ENCODE results near the gene FAM200A.
"Not testable (repeated sequence)": the region's sequence is repeated elsewhere in the genome, so short reads cannot be mapped to it uniquely, and the experiment has no call there.

FAM200A gene

DNA sequence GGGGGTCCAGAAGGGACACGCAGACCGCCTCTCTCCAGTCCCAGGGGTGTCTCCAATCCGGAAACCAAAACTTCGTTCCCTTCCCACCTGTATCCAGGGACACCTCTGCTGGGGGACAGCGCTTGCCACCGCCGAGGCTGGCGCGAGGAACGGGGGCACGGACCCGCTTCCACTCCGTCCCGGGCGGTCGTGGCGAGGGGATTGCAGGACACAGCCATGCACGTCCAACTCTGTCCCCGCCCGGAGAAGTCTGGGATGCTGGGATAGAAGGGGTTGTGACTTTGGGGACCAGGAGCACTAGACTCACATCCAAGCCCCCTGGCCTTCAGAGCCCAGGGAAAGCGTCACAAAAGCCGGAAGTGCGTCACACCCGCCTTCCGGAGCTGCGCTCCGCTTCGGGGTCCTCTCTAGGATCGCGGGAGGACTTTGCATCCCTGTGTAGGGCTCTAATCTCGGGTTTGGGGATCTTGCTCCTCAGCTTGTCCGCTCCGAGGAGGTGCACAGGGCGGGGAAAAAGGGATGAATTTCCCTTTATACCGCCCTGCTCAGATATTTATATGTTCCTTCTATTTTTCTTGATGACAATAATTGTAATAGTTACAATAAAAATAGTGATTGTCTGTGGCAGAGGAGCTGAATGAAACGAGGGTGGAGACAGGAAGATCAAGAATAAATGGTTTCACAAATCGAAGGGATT lies at the start of gene FAM200A:
FAM200A (minus strand) TSS at position 348 of the 697 bp plus-strand sequence. CDS start 3,707 bp downstream, outside the sequence.
- Histone ChIP-seq H3K4me1 (ENCODE audit: control insufficient read depth, low read depth, low read length) (no peaks in the 10 kb centered on the region), H3K27ac (ENCODE audit: low read length) (peak within 1 kb of the TSS; percentile 42), H3K9ac (ENCODE audit: low read length) (peak within 1 kb of the TSS; percentile 78), H3K9me3 (ENCODE audit: control insufficient read depth, low read depth, low read length) (no peaks in the 10 kb centered on the region), H3K36me3 (ENCODE audit: control insufficient read depth, low read depth, low read length) (peaks cover 12% of the 10 kb centered on the region), H3K27me3 (ENCODE audit: control insufficient read depth, insufficient read depth, low read length) (no peaks in the 10 kb centered on the region), H3K4me3 (ENCODE audit: low read length) (peak within 1 kb of the TSS; percentile 77)

DNA sequence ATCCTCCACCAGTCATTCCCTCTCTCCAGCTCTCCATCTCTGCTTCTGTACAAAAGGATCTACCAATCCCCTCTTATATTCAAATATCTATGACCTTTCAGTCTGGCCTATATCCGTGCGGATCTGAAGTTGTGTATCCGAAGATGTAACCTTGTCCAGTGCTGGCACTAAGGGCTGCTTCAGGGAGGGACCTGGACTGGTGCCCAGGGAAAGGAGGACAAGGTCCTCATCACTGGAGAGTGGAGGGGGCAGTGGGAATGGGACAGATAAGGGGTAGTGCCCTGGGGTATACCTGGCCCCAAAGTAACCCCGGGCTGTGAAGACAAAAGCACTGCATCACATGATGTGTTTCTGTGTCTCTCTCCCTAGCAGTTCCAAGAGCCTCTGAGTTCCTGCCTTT lies 47.9 kb upstream of the FAM200A start:
- no peak overlapping the region for H3K27ac ChIP-seq (ENCODE audit: low read length)

DNA sequence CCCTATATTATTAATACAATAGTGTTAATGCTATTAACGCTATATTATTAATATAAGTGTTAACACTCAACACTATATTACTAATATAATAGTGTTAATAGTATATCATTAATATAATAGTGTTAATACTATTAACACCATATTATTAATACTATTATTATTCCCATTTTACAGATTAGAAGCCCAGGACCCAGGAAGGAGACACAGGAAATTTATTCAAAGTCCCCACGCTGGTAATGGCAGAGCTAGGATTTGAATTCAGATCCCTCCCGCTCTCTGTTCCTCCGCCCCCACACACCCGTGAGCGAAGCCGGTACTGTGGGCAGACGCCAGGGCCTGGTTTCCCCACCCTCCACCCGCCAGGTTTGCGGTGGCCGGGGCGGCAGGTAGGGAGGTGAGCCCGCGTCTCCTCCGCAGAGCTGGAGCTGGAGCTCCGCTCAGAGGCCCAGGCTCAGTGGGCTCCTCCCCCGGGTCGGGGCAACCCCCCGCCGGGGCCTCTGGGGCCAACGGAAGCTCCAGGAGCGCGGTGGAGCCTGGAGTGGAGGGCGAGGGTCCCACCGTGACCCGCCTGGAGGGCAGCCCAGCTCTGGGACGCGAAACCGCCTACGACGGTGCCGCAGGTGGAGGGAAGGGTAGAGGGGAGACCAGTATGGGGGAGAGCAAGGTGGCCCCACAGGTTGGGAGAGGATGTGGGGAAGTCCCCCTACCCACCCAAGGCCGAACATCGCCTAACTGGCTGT lies 46.0 kb upstream of the FAM200A start, which contains the start of gene TMEM225B:
TMEM225B (plus strand) TSS at position 506 of the 740 bp plus-strand sequence. CDS start 6,122 bp downstream, outside the sequence.
- Histone ChIP-seq H3K36me3 (ENCODE audit: control insufficient read depth, low read depth, low read length) (no peaks in the 10 kb centered on the region), H3K27me3 (ENCODE audit: control insufficient read depth, insufficient read depth, low read length) (no peaks in the 10 kb centered on the region), H3K9me3 (ENCODE audit: control insufficient read depth, low read depth, low read length) (no peaks in the 10 kb centered on the region), H3K27ac (ENCODE audit: low read length) (no peak within 1 kb of the TSS), H3K4me3 (ENCODE audit: low read length) (no peak within 1 kb of the TSS), H3K4me1 (ENCODE audit: control insufficient read depth, low read depth, low read length) (no peaks in the 10 kb centered on the region), H3K9ac (ENCODE audit: low read length) (no peak within 1 kb of the TSS)

More for the DNA sequence above, 47.9 kb upstream of the FAM200A start:
- Histone ChIP-seq H3K9me3 (ENCODE audit: control insufficient read depth, low read depth, low read length) (no peaks in the 10 kb centered on the region), H3K4me3 (ENCODE audit: low read length) (no peak overlapping the region), H3K9ac (ENCODE audit: low read length) (no peak overlapping the region), H3K27me3 (ENCODE audit: control insufficient read depth, insufficient read depth, low read length) (no peaks in the 10 kb centered on the region), H3K36me3 (ENCODE audit: control insufficient read depth, low read depth, low read length) (no peaks in the 10 kb centered on the region), H3K4me1 (ENCODE audit: control insufficient read depth, low read depth, low read length) (no peaks in the 10 kb centered on the region)

DNA sequence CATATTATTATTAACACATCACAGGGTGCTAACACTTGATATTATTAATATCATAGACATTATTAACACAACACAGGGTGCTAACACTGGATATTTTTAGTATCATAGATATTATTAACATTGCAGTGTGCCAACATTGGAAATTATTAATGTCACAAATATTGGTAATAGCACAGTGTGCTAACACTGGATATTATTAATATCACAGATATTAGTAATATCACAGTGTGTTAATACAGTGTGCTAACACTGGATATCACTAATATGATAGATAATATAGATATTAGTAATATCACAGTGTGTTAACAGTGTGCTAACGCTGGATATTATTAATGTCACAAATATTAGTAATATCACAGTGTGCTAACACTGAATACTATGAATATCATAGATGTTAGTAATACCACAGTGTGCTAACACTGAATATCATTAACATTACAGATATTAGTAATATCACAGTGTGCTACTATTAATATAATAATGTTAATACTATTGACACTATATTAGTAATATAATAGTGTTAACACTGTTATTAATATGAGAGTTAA lies 44.6 kb upstream of the FAM200A start:
- Histone ChIP-seq H3K9ac (ENCODE audit: low read length) (no peak overlapping the region), H3K4me3 (ENCODE audit: low read length) (no peak overlapping the region), H3K36me3 (ENCODE audit: control insufficient read depth, low read depth, low read length) (no peaks in the 10 kb centered on the region), H3K4me1 (ENCODE audit: control insufficient read depth, low read depth, low read length) (no peaks in the 10 kb centered on the region), H3K9me3 (ENCODE audit: control insufficient read depth, low read depth, low read length) (no peaks in the 10 kb centered on the region), H3K27me3 (ENCODE audit: control insufficient read depth, insufficient read depth, low read length) (no peaks in the 10 kb centered on the region), H3K27ac (ENCODE audit: low read length) (no peak overlapping the region)

DNA sequence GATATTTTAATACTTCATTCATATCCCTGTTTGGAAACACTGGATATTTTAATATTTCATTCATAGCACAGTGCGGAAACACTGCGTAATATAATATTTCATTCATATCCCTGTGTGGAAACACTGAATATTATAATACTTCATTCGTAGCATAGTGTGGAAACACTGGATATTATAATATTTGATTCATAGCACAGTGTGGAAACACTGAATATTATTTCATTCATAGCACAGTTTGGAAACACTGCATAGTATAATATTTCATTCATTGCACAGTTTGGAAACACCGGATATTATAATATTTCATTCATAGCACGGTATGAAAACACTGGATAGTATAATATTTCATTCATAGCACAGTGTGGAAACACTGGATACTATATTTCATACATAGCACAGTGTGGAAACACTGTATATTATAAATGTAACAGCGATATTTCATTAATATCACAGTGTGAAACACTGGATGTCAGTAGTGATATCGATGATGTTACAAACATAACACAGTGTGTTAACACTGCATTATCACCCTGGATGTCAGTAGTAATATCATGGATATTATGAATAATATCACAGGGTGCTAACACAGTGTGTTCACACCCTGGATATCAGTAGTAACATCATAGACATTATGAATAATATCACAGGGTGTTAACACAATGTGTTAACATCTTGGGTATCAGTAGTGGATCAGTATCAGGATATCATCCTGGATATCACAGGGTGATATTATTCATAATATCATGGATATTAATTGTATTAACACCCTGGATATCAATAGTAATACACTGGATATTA lies 43.2 kb upstream of the FAM200A start:
- Histone ChIP-seq H3K27me3 (ENCODE audit: control insufficient read depth, insufficient read depth, low read length) (no peaks in the 10 kb centered on the region), H3K9ac (ENCODE audit: low read length) (no peak overlapping the region), H3K36me3 (ENCODE audit: control insufficient read depth, low read depth, low read length) (no peaks in the 10 kb centered on the region), H3K9me3 (ENCODE audit: control insufficient read depth, low read depth, low read length) (no peaks in the 10 kb centered on the region), H3K4me3 (ENCODE audit: low read length) (no peak overlapping the region), H3K4me1 (ENCODE audit: control insufficient read depth, low read depth, low read length) (no peaks in the 10 kb centered on the region), H3K27ac (ENCODE audit: low read length) (no peak overlapping the region)

DNA sequence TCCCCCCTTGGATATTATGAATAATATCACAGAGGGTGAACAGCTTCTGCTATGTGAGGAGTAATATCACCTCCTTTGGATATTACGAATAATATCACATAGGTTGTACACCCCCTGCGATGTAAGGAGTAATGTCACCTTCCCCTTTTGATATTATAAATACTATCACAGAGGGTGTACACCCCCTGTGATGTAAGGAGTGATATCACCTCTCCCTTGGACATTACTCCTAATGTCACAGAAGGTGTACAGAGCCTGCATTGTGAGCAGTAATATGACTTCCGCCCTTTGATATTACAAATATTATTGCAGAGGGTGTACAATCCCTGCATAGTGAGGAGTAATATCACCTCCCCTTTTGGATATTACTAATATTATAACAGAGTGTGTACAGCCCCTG lies 37.0 kb upstream of the FAM200A start:
- H3K4me3 ChIP-seq (ENCODE audit: low read length) = no peak overlapping the region

DNA sequence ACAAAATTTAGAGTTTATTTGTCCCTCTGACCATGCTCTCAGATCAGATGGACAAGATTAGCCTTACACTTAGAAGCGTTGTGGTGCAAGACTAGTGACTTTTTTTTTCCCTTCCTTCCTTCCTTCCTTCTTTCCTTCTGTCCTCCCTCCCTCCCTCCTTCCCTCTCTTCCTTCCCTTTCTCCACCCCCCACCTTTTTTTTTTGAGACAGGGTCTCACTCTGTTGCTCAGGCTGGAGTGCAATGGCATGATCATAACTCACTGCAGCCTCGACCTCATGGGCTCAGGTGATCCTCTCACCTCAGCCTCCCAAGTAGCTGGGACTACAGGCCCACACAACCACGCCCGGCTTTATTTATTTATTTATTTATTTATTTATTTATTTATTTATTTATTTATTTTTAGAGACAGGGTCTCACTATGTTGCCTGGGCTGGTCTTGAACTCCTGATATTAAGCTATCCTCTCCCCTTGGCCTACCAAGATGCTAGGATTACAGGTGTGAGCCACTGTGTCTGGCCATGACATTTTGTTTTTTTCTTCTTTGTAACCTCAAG lies 28.9 kb upstream of the FAM200A start:
- H3K9me3 ChIP-seq (ENCODE audit: control insufficient read depth, low read depth, low read length); H3K27me3 ChIP-seq (ENCODE audit: control insufficient read depth, insufficient read depth, low read length); H3K36me3 ChIP-seq (ENCODE audit: control insufficient read depth, low read depth, low read length); H3K27ac ChIP-seq (ENCODE audit: low read length): not testable (repeated sequence)
- peak overlapping the region; percentile 79 for H3K9ac ChIP-seq (ENCODE audit: low read length)
- H3K4me3 ChIP-seq (ENCODE audit: low read length) = peak overlapping the region; percentile 77
- H3K4me1 ChIP-seq (ENCODE audit: control insufficient read depth, low read depth, low read length) = peaks cover 11% of the 10 kb centered on the region

More for the DNA sequence above, 37.0 kb upstream of the FAM200A start:
- Histone ChIP-seq H3K27ac (ENCODE audit: low read length) (no peak overlapping the region), H3K36me3 (ENCODE audit: control insufficient read depth, low read depth, low read length) (no peaks in the 10 kb centered on the region), H3K27me3 (ENCODE audit: control insufficient read depth, insufficient read depth, low read length) (no peaks in the 10 kb centered on the region), H3K4me1 (ENCODE audit: control insufficient read depth, low read depth, low read length) (no peaks in the 10 kb centered on the region), H3K9ac (ENCODE audit: low read length) (no peak overlapping the region), H3K9me3 (ENCODE audit: control insufficient read depth, low read depth, low read length) (no peaks in the 10 kb centered on the region)

DNA sequence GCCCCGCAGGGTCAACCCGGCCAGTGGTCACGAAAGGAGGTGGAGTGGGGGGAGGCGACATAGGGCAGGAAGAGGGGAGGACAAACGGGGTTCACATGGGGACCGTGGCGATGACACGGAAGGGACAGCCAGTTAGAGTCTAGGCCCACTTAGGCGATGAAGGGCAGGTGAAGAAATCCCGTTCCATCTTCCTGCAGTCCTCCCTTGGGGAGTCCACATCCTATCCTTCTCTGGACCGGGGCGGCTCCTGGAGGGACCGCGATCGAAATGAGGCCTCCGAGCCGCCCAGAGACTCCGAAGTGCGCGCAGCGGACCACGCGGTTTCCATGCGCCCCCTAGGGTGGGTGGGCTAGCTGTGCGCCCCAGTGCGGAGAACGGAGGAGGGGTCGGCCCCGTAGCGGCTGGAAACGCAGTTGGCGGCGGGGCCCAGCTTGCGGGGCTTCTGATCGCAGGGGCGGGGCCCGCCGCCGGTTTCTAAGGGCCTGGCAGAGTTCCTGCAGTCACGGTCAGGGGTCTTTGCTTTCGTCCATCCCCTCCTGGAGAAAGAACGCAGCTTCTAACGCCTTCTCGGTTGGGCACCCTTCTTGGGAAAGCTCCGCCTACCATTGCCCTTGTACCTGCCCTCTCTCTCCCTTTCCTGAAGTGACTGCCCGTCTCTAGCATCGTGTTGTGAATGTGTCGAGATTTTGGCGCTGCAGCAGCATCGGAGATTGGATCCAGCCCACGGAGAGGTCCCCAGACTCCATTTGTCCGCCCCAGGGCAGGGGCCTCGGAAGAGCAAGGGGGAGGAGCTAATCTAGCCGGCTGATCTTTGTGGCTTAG lies 28.3 kb upstream of the FAM200A start:
- Histone ChIP-seq H3K4me3 (ENCODE audit: low read length) (peak overlapping the region; percentile 77), H3K4me1 (ENCODE audit: control insufficient read depth, low read depth, low read length) (peaks cover 16% of the 10 kb centered on the region), H3K27me3 (ENCODE audit: control insufficient read depth, insufficient read depth, low read length) (no peaks in the 10 kb centered on the region), H3K9ac (ENCODE audit: low read length) (peak overlapping the region; percentile 79), H3K9me3 (ENCODE audit: control insufficient read depth, low read depth, low read length) (no peaks in the 10 kb centered on the region), H3K27ac (ENCODE audit: low read length) (no peak overlapping the region), H3K36me3 (ENCODE audit: control insufficient read depth, low read depth, low read length) (no peaks in the 10 kb centered on the region)

DNA sequence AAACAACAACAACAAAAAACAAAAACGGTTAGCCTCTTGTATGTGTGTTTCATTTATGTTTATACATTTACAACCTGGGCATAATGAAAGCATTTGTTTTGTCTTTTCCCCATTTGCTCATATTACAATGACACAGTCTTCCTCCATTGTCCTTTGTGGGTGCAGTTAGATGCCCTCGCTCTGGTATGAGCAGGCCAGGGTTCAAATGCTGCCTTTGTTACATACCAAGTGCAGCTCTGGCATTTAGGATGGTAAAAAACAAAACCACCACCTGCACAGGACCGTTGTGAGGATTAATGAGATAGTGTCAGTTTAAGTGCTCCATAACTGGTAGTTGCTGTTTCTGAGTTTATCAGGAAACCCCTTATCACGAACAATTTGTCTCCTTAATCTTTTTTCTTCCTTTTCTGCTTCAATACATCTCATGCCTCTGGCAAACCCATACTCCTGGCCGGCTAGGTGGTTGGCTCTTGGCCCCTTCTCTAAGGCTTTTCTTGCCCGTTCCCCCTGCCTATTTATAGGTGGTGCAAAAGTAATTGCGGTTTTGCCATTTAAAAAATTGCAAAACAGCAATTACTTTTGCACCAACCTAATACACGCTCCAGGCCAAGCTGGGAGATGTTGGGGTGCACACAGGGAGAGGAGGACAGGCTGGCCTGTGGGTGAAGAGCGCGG lies 27.5 kb upstream of the FAM200A start:
- H3K9me3 ChIP-seq (ENCODE audit: control insufficient read depth, low read depth, low read length) = no peaks in the 10 kb centered on the region
- no peaks in the 10 kb centered on the region for H3K27me3 ChIP-seq (ENCODE audit: control insufficient read depth, insufficient read depth, low read length)
- H3K27ac ChIP-seq (ENCODE audit: low read length) = no peak overlapping the region
- no peaks in the 10 kb centered on the region for H3K36me3 ChIP-seq (ENCODE audit: control insufficient read depth, low read depth, low read length)
- peak overlapping the region; percentile 79 for H3K9ac ChIP-seq (ENCODE audit: low read length)
- H3K4me3 ChIP-seq (ENCODE audit: low read length) = peak overlapping the region; percentile 77
- peaks cover 22% of the 10 kb centered on the region for H3K4me1 ChIP-seq (ENCODE audit: control insufficient read depth, low read depth, low read length)

DNA sequence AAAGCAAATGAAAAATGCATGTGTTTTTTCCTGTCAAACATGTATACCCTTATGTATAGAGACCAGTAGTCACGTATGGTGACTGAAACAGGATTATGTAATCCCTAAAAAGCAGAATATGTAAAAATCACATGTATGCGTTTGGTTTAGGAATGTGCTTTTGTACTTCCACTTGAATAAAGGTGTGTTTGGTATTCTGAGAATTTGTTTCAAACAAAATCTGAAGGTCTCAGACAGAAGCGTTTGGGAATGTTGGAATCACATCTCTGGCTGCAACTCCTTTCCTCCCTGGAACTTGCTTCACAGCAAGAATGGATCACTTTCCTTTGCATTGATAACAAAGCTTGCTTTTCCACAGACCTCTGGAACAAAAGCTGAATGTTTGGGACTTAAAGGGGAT lies 24.3 kb upstream of the FAM200A start:
- peaks cover 22% of the 10 kb centered on the region for H3K4me1 ChIP-seq (ENCODE audit: control insufficient read depth, low read depth, low read length)
- no peaks in the 10 kb centered on the region for H3K9me3 ChIP-seq (ENCODE audit: control insufficient read depth, low read depth, low read length)
- H3K27ac ChIP-seq (ENCODE audit: low read length) = no peak overlapping the region
- H3K27me3 ChIP-seq (ENCODE audit: control insufficient read depth, insufficient read depth, low read length) = no peaks in the 10 kb centered on the region
- H3K4me3 ChIP-seq (ENCODE audit: low read length) = no peak overlapping the region
- H3K9ac ChIP-seq (ENCODE audit: low read length) = no peak overlapping the region
- H3K36me3 ChIP-seq (ENCODE audit: control insufficient read depth, low read depth, low read length) = peaks cover 27% of the 10 kb centered on the region
